HFF-Myc (cell line): ENCODE data around the gene RPH3AL.

Experiments
- DNase-seq: peaks from one replicate; pipeline ENCODE4 v3.0.0-alpha.2; 2011; ENCODE audit warnings: low read depth; ENCODE audit errors: extremely low read depth
- H3K4me3 ChIP-seq: replicated peaks from 2 replicates; pipeline ENCODE4 v1.5.1; 2011; ENCODE audit warnings: low read depth, mild to moderate bottlenecking, control low read depth, low read length
- CTCF ChIP-seq: IDR thresholded peaks from 2 replicates; pipeline ENCODE4 v1.5.1; 2012; ENCODE audit warnings: mild to moderate bottlenecking, low read depth, low read length, control low read depth; ENCODE audit errors: missing control alignments

RPH3AL gene

GRCh38 chr17:181245-182049 is 171.2 kb downstream of the RPH3AL start, which contains the start of gene DOC2B:
Gene DOC2B, minus strand, starts transcription at chr17:181650. Its CDS starts 171 bp downstream, at chr17:181479.
- TF ChIP-seq CTCF: no peak
- H3K4me3 ChIP-seq: no peak within 1 kb of the TSS

GRCh38 chr17:180381-181244 is 172.0 kb downstream of the RPH3AL start:
- TF ChIP-seq CTCF: no peak
- H3K4me3 ChIP-seq: no peak overlapping the region
- no peak for DNase-seq

More at GRCh38 chr17:181245-182049, 171.2 kb downstream of the RPH3AL start, which contains the start of gene DOC2B:
- no peak for DNase-seq

GRCh38 chr17:179781-180380 is 172.7 kb downstream of the RPH3AL start:
- no peak overlapping the region for H3K4me3 ChIP-seq
- no peak for DNase-seq
- TF ChIP-seq CTCF: no peak

- no peak overlapping the region for H3K4me3 ChIP-seq
- TF ChIP-seq CTCF: no peak
- no peak for DNase-seq
Observed at GRCh38 chr17:179066-179432, 173.6 kb downstream of the RPH3AL start.

GRCh38 chr17:178292-179065 is 174.1 kb downstream of the RPH3AL start:
- no peak for TF ChIP-seq CTCF
- no peak overlapping the region for H3K4me3 ChIP-seq
- no peak for DNase-seq

GRCh38 chr17:177762-178161 is 174.8 kb downstream of the RPH3AL start:
- TF ChIP-seq CTCF: no peak
- DNase-seq: no peak
- no peak overlapping the region for H3K4me3 ChIP-seq
